ENCODE data around the gene EIF4EBP3.

GRCh38 chr5:140591747-140592372 lies 44.4 kb downstream of the EIF4EBP3 start:
- TF ChIP-seq CTCF (IDR thresholded peaks at IDR 0.05; ENCODE audit: poor library complexity, severe bottlenecking), result no peak
- TF ChIP-seq TAF1 (IDR thresholded peaks at IDR 0.05; ENCODE audit: low read depth), result no peak
- no peak for TF ChIP-seq POLR2AphosphoS5 (IDR thresholded peaks at IDR 0.05)
- TF ChIP-seq REST (IDR thresholded peaks at IDR 0.05; ENCODE audit: borderline replicate concordance), result no peak

Data from neural cell (in vitro differentiated cells).